ENCODE measurements around the gene ST6GALNAC5. TPM values are rescaled to one million over a fixed set of nuclear protein-coding genes. Genes with fewer than 3 reads are reported as not detected.

Gene ST6GALNAC5
- total RNA-seq, 6 donors from 2014 or later, result 18.9 to 54.9 (median 28.0) TPM

- no peaks in the 10 kb centered on the region for H3K4me1 ChIP-seq
- DNase-seq (no peak), ATAC-seq (ENCODE audit: low FRiP score in 2 of 2) (no peak)
- no peaks in the 10 kb centered on the region for H3K27me3 ChIP-seq
- H3K9me3 ChIP-seq, result no peaks in the 10 kb centered on the region
- TF ChIP-seq EP300 (IDR thresholded peaks at IDR 0.05) (no peak), POLR2A (IDR thresholded peaks at IDR 0.05) (no peak), POLR2AphosphoS5 (IDR thresholded peaks at IDR 0.05) (no peak)
- TF ChIP-seq, protein P1, sequence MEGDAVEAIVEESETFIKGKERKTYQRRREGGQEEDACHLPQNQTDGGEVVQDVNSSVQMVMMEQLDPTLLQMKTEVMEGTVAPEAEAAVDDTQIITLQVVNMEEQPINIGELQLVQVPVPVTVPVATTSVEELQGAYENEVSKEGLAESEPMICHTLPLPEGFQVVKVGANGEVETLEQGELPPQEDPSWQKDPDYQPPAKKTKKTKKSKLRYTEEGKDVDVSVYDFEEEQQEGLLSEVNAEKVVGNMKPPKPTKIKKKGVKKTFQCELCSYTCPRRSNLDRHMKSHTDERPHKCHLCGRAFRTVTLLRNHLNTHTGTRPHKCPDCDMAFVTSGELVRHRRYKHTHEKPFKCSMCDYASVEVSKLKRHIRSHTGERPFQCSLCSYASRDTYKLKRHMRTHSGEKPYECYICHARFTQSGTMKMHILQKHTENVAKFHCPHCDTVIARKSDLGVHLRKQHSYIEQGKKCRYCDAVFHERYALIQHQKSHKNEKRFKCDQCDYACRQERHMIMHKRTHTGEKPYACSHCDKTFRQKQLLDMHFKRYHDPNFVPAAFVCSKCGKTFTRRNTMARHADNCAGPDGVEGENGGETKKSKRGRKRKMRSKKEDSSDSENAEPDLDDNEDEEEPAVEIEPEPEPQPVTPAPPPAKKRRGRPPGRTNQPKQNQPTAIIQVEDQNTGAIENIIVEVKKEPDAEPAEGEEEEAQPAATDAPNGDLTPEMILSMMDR (IDR thresholded peaks at IDR 0.05), result no peak
- no peak overlapping the region for H3K4me3 ChIP-seq
- no peaks in the 10 kb centered on the region for H3K36me3 ChIP-seq
- H3K27ac ChIP-seq, result no peak overlapping the region
- WGBS, 2 donors, result 74 to 77% methylated on average over 1 of the region's 1 CpG
Observed at GRCh38 chr1:77012066-77012465, 144.8 kb downstream of the ST6GALNAC5 start.

GRCh38 chr1:77014073-77014788 lies 147.0 kb downstream of the ST6GALNAC5 start:
- H3K36me3 ChIP-seq, result no peaks in the 10 kb centered on the region
- H3K4me1 ChIP-seq, result peaks cover 0 to 4% (median 0%) of the 10 kb centered on the region in 4 donors
- H3K4me3 ChIP-seq, result no peak overlapping the region
- no peaks in the 10 kb centered on the region for H3K9me3 ChIP-seq
- H3K27ac ChIP-seq, result no peak overlapping the region
- ATAC-seq (ENCODE audit: low FRiP score in 2 of 2), result no peak
- TF ChIP-seq POLR2AphosphoS5 (IDR thresholded peaks at IDR 0.05) (no peak), POLR2A (IDR thresholded peaks at IDR 0.05) (no peak), EP300 (IDR thresholded peaks at IDR 0.05) (no peak)
- TF ChIP-seq, protein P1 (IDR thresholded peaks at IDR 0.05), result no peak
- no peak for DNase-seq
- WGBS, 2 donors, result 86 to 93% methylated on average over 5 of the region's 5 CpGs
- no peaks in the 10 kb centered on the region for H3K27me3 ChIP-seq

GRCh38 chr1:77015748-77016341 lies 148.6 kb downstream of the ST6GALNAC5 start:
- no peak for ATAC-seq (ENCODE audit: low FRiP score in 2 of 2)
- H3K9me3 ChIP-seq, result no peaks in the 10 kb centered on the region
- H3K4me1 ChIP-seq, result peaks cover 0 to 4% (median 0%) of the 10 kb centered on the region in 4 donors
- H3K27me3 ChIP-seq, result no peaks in the 10 kb centered on the region
- DNase-seq, result no peak
- TF ChIP-seq POLR2A (IDR thresholded peaks at IDR 0.05), result no peak
- TF ChIP-seq EP300 (IDR thresholded peaks at IDR 0.05), result no peak
- TF ChIP-seq, protein P1 (IDR thresholded peaks at IDR 0.05), result no peak
- no peak for TF ChIP-seq POLR2AphosphoS5 (IDR thresholded peaks at IDR 0.05)
- 90 to 91% methylated on average over 2 of the region's 2 CpGs for WGBS, 2 donors
- no peak overlapping the region for H3K4me3 ChIP-seq
- no peaks in the 10 kb centered on the region for H3K36me3 ChIP-seq
- H3K27ac ChIP-seq, result no peak overlapping the region

- Histone ChIP-seq H3K36me3 (no peaks in the 10 kb centered on the region), H3K4me1 (peaks cover 0 to 4% (median 0%) of the 10 kb centered on the region in 4 donors)
Observed at GRCh38 chr1:77016386-77016985, 149.2 kb downstream of the ST6GALNAC5 start.

More at GRCh38 chr1:77016386-77016985, 149.2 kb downstream of the ST6GALNAC5 start:
- 80 to 83% methylated on average over 2 of the region's 2 CpGs for WGBS, 2 donors
- H3K4me3 ChIP-seq, result no peak overlapping the region
- H3K9me3 ChIP-seq, result no peaks in the 10 kb centered on the region
- H3K27me3 ChIP-seq, result no peaks in the 10 kb centered on the region
- no peak overlapping the region for H3K27ac ChIP-seq
- no peak for DNase-seq
- ATAC-seq (ENCODE audit: low FRiP score in 2 of 2), result no peak
- TF ChIP-seq POLR2AphosphoS5 (IDR thresholded peaks at IDR 0.05) (no peak), EP300 (IDR thresholded peaks at IDR 0.05) (no peak), POLR2A (IDR thresholded peaks at IDR 0.05) (no peak)
- TF ChIP-seq, protein P1 (IDR thresholded peaks at IDR 0.05), result no peak
